GM19328 (cell line): ENCODE results near the gene AGPAT3.

Source experiments
- ATAC-seq: cut with Tn5 transposase; IDR thresholded peaks from one replicate; pipeline ENCODE4 v1.9.1; 2021; ENCODE audit warnings: mild to moderate bottlenecking, moderate library complexity; ENCODE audit not compliant: unreplicated experiment

Gene AGPAT3

GRCh38 chr21:43988506-43989230 lies 123.6 kb downstream of the AGPAT3 start:
- no peak for ATAC-seq

DNA sequence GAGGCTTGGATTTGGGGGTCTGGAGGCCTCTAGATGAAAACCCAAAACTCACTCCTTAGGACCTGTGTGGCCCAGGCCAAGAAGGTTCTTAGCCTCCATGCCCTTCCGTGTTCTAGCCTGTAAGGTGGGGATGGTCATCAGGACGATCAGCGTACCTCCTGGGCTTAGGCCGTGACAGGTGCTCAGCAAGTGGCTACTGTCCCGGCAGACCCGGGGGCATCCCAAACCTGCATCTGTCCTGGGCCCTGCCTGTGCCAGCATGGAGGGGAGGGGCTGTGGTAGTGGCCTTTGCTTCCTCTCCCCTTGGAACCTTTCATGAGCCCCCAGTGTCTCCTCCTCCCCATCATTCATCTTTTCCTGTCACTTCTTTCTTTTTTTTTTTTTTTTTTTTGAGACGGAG lies 124.4 kb downstream of the AGPAT3 start:
- ATAC-seq = no peak

DNA sequence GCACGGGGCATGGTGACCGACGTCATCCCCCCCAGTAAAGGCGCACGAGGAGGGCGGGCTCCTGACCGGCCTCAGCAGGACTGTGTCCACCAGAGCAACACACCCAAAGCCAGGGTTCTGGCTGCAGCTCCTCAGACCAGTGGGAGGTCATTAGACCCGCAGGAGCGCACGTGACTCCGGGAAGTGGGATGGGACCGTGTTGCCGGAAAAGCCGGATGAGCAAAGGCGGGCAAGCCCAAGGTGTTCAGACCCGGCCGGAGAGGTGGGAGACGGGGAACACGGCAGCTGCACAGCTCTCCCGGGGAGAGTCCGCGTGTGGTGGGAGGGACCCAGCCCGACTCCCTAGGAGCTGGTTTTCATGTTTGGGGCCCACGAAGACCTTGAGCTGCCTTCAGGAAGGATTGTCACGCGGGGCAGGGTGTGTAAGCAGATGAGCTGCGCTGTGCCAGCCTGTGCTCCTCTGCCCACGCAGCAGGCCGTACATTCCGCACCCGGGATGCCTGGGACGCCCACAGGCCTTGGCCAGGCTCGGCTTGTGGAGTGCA lies 126.5 kb downstream of the AGPAT3 start:
- ATAC-seq = no peak

- ATAC-seq = no peak
Observed at GRCh38 chr21:43992121-43992520, 127.1 kb downstream of the AGPAT3 start.

GRCh38 chr21:43993420-43993934 lies 128.5 kb downstream of the AGPAT3 start:
- ATAC-seq = no peak

GRCh38 chr21:43994085-43994484 lies 129.1 kb downstream of the AGPAT3 start:
- ATAC-seq = no peak

DNA sequence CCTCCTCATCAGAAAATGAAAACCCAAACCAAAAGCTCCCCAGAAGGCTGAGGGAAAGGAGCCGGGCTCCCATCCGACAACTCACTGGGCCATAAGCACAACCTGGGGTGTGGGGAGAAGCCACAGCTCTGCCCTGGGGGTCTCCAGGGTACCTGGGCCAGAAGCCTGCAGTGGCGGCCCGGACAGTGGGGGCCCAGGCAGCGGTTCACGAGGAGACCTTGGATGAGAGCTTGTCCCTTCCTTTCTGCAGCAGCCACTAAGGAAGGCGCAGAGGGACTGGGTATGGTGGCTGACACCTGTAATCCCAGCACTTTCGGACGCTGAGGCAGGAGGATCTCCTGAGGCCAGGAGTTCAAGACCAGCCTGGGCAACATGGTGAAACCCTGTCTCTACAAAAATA lies 129.6 kb downstream of the AGPAT3 start:
- ATAC-seq = no peak

GRCh38 chr21:43995521-43996105 lies 130.6 kb downstream of the AGPAT3 start:
- ATAC-seq = no peak

GRCh38 chr21:43997766-43998742 lies 133.0 kb downstream of the AGPAT3 start:
- ATAC-seq = no peak

- ATAC-seq = no peak
Observed at GRCh38 chr21:44000360-44000759, 135.3 kb downstream of the AGPAT3 start.

DNA sequence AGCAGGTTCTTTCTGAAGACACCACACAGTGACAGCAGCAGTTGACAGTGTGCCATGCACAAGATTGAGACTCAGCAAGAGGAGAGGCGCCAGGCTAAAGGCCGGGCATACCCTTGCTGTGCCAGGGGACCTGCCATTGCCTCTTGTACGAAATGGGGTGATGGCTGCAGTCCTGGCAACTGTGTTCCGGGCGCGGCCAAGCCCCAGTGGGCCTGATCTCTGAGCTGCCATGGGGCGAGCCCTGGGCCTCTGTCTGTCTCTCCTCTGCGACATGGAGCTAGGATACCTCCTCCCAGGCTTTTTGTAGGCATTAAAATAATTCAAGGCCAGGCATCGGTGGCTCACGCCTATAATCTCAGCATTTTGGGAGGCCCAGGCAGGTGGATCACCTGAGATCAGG lies 137.5 kb downstream of the AGPAT3 start:
- no peak for ATAC-seq

DNA sequence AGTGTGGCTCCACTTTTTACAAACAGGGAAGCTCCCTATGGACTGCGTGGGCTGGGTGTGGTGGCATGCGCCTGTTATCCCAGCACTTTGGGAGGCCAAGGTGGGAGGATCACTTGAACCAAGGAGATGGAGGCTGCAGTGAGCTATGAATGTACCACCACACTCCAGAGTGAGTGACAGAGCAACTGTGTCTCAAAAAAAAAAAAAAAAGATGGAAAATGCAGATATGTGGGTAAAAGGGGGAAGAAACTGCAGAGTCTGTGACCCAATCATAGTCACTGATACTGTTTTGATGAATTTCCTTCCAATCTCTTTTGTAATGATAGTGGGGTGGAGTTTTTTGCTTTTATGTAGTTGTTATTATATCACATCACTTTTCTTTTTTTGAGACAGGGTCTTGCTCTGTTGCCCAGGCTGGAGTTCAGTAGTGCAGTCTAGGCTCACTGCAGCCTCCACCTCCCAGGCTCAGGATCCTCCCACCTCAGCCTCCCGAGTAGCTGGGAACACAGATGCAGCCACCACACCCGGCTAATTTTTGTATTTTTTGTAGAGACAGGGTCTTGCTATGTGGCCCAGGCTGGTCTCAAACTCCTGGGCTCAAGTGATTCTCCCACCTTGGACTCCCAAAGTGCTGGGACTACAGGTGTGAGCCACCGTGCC lies 138.4 kb downstream of the AGPAT3 start:
- ATAC-seq = no peak

DNA sequence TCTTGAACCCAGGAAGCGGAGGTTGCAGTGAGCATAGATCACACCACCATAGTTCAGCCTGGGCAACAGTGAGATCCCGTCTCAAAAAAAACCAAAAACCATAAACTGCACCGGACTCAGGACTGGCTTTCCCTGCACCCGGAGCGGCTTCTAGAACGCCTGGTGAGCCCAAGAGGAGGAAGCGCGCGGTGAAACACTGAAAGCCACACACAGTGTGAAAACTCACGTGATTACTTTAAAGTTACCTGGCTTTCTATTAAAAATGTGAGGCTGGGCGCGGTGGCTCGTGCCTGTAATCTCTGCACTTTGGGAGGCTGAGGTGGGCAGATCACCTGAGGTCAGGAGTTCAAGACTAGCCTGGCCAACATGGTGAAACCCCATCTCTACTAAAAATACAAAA lies 140.0 kb downstream of the AGPAT3 start:
- ATAC-seq = no peak

- no peak for ATAC-seq
Observed at GRCh38 chr21:44005593-44005992, 140.6 kb downstream of the AGPAT3 start.

- no peak for ATAC-seq
Observed at GRCh38 chr21:44006017-44006619, 141.1 kb downstream of the AGPAT3 start.

DNA sequence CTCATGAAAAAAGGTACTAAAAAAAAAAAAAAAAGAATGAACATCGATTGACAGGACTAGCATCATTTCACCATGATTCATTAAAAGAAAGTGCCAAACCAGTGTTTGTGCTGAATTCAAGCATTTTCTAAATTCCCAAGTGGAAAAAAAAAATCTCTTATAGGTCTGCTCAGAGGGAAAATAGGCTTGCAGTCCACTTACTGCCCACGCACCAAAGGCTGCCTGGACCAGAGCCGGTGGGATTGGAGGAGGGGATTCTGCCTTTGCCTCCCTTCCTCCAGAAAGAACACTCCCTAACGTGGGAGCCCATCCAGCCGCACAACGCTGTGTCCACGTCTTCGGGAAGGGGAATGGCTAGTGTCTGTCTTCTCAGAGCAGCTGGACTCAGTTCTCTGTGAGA lies 141.6 kb downstream of the AGPAT3 start:
- no peak for ATAC-seq

DNA sequence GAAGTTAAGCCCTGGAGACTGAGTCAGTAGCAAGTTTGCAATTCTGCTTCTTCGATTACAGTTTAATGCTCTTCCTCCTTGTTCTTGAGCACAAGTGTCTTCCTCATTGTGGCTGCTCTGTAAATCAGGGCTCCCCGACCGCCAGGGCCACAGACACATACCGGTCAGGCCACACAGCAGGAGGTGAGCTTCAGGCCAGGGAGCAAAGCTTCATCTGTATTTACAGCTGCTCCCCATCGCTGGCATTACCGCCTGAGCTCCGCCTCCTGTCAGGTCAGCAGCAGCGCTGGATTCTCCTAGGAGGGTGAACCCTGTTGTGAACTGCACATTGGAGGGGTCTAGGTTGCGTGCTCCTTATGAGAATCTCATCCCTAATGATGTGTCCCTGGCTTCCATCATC lies 145.4 kb downstream of the AGPAT3 start:
- ATAC-seq = no peak

GRCh38 chr21:44011123-44011522 lies 146.1 kb downstream of the AGPAT3 start:
- ATAC-seq = no peak

DNA sequence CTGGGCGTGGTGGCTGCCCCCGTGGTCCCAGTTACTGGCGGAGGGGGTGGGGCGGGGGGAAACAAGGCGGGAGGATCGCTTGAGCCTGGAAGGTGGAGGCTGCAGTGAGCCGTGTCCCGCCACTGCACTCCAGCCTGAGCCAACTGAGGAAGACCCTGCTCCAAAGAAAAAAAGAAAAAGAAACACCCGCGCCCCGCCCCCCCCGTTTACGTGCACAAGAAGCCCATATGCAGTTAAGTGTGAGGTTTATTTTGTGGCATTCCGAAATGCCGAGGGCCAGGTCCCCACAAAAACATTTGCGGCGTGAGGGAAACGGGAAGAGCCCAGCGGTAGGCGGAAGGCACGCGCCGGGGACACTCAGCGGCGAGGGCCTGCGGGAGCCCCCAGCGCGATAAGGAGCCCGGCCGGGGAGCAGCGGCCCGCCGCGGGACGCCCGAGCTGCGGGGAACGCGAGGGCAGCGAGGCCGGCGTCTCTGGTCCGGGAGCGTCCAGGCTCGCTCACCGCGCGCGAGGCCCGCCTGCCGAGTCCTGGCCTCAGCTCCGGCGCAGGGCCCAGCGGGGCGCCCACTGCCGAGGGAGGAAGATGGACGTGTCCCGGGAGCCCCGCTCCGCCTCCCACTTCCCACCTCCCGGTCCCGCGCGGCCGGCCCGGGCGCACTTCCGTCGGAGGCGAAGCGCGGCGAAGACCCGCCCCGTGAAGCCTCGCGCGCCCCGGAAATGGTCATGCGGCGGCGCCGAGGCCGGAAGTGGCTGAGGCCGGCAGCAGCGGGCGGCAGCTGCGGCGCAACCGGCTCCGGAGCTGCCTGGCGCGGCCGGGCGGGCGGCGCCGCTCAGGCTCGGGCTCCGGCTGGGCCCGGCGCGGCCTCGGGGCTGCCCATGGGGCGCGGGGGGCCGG lies 146.8 kb downstream of the AGPAT3 start, which contains the start of gene TRAPPC10:
Gene TRAPPC10 (plus strand): TSS at position 731 of the 895 bp plus-strand sequence. CDS start 185 bp downstream, outside the sequence.
- peak; percentile 67 for ATAC-seq
